Skeletal muscle cell (primary cell): ENCODE data around the gene TTC21A.

Source experiments
- DNase-seq: peaks from one replicate; pipeline ENCODE4 v3.0.0-alpha.2; 2010; ENCODE audit warnings: low read depth
- H3K4me3 ChIP-seq: 2 replicates; pipeline ENCODE4 v1.5.1; 2011; ENCODE audit warnings: low read depth, mild to moderate bottlenecking, control low read depth, low read length, moderate library complexity

TTC21A gene

GRCh38 chr3:39097716-39098472, 9.6 kb upstream of the TTC21A start:
- DNase-seq = no peak
- no peak overlapping the region for H3K4me3 ChIP-seq

DNA sequence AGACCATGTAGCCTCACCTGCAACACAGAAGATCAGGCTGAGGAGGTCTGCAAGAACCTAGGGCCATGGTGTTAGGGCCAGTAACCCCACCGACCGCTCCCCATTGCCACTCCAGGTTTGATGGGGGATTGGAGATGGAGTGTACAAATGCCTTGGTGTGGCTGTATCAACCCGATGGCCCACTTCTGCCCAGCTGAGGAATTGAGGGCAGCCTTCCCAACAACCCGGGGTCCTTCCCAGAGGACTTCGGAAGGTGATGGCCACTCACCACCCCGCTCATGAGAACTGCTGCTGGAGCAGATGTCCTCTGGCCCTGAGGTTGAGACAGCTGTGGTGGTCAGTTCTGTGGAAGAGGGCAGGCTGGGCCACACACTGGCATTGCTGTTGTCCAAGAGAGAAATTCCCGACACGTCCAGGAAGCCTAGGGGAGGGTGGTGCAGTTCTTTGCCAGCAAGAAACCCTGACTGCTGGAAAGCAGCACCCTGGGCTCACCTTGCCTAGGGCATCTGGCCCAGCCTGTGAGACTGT, 8.9 kb upstream of the TTC21A start:
- no peak overlapping the region for H3K4me3 ChIP-seq
- DNase-seq = no peak

DNA sequence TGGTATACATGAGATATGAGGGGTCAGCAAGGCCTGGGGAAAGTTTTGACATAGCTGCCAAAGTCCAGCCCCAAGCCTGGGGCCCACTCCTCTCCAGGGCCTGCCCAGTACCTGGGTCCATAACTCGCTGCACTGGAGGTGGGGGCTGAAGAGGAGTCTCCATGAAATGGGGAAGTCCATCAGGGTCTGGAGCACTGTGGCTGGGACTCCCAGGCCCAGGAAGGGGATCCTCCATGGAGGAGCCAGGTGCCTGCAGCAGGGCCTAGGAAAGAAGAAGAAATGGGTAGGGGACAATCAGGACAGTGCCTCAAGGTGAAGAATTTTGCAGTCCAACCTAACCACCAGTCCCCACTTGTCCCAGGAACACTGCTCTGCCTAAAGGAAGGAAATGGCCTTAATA, 8.2 kb upstream of the TTC21A start:
- no peak overlapping the region for H3K4me3 ChIP-seq
- DNase-seq = no peak

DNA sequence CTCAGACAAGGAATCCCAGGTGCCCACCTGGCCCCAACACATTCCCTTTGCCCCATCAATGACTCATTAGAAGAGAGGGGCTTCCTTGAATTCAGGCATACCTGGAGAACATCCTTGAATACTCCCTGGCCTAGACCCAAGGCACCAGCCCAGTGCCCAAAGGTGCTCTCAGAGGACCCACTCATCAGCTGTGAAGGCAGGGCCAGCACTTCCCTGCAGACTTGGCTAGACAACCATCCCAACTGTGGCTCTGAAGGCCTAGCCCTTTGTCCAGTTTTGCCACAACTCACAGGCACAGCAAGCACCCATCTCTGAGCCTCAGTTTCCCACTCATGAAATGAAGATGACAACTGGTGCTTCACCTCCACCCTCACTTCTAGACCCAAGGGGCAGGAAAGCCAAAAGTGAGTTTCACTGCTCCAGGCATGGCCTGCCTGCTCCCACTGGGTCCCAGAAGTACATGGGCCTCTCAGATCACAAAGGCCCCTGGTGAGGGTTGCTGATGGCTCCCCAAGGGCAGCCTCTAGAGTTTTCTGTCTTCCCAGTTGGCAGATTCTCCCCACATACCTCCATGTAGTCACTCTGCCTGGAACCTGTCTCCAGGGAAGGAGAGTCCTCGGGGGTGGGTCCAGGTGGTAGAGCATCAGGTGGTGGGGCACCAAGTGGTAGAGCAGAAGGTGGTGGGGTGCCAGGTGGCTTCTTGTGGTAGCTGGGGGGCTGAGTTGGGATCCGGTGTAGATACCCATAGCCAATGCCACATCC, 7.6 kb upstream of the TTC21A start:
- DNase-seq = no peak
- H3K4me3 ChIP-seq = no peak overlapping the region

GRCh38 chr3:39100500-39100886, 7.0 kb upstream of the TTC21A start:
- no peak for DNase-seq
- H3K4me3 ChIP-seq = no peak overlapping the region

- no peak overlapping the region for H3K4me3 ChIP-seq
- no peak for DNase-seq
These were observed 6.3 kb upstream of the TTC21A start for GRCh38 chr3:39101022-39101689.

DNA sequence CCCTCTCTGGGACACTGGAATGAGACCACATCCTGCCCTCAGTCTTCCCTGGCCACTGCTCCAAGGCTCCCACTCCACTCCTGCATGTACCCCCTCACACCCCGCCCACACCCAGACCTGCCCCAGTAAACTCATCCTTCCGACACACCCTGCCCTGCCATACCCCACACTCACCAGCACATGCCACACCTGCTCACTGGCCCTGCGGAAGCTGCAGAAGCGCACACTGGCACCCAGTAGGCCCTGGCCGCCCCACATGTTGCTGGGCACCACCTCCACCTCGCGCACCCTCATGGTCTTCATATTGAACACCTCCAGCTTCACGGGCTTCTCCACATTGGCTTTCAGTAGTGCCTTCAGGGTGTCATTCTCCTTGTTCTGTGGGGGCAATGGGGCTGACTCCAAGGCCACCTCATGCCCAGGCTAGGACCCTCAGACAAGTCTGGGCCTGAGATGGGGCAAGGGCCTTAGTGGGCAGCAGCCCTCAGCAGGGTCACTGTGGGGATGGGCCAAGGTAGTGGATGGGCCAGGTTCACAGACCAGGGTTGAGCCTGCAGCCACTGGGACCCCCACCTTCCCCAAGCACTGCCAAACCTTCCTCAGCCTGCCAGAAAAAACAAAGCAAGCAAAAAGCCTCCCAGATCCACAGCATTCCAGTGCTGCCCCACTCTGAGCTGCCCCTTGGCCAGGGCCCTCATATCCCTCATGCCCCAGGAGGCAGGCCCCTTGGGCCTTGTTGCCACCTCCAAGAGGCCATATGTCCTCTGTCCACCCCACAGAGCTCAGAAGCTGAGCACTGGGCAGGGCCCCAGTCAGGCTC, 4.8 kb upstream of the TTC21A start:
- no peak for DNase-seq
- no peak overlapping the region for H3K4me3 ChIP-seq

- H3K4me3 ChIP-seq = no peak overlapping the region
- DNase-seq = no peak
These were observed 4.2 kb upstream of the TTC21A start for GRCh38 chr3:39103324-39103693.

GRCh38 chr3:39103791-39104552, 3.5 kb upstream of the TTC21A start:
- H3K4me3 ChIP-seq = no peak overlapping the region
- no peak for DNase-seq

DNA sequence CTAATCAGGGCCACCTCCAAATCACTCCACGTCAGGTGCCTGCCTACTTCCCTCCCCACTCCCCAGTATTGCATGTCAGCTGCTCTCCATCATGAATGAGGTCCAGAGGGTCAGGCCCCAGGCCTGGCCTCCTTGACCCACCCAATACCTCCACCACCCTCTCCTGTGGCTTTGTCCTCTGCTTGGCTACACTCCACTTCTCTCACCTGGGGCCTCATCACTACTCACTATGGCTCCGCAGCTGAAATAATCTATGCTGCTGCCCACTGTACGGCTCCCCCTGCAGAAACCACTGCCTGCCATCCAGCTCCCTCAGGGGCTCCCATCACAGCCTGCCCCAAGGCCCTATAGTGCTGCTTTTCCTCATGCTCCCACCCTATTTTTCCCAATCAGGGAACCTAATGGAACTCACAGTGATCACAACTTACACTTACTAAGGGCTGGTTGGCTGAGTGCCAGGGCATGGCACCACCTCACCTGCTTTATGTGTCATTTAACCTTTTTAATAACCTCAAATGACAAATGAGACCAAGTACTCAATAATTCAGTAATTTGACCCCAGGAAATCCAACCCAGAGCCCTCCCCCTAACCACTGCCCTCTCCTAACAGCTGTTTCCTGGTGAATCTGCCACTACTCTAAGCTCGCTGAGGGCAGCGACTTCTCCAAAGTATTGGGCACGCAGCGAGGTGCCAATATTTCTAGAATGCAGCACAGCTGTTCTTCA, 2.4 kb upstream of the TTC21A start:
- no peak for DNase-seq
- H3K4me3 ChIP-seq = no peak overlapping the region

- DNase-seq = no peak
These were observed 1.8 kb upstream of the TTC21A start for GRCh38 chr3:39105687-39106063.

DNA sequence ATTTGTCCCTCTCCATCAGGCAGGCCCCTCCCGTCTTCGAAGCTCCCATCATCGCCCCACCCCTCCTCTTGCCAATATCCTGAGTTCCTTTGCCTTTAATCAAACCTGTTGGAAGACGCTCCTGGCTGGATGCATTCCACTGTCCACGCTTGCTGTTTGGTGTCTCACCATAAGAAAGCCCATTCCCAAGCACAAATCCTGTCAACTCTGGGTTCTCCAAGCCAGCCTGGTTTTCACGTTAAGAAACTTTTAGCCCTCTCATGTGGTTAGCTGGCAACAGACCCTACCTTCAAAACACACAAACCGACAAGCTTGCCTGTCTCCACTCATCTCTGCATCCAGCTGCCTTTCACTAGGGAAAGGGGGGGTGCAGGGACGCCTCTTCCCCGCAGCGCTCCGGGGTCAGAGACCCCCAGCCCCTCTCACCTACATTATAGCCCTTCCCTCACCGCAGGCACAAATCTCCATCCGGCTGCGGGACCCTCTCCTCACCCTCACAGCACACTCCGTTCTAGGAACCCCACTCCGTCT, 1.1 kb upstream of the TTC21A start:
- peak overlapping the region; percentile 80 for H3K4me3 ChIP-seq
- no peak for DNase-seq

More at GRCh38 chr3:39105687-39106063, 1.8 kb upstream of the TTC21A start:
- no peak overlapping the region for H3K4me3 ChIP-seq

GRCh38 chr3:39106851-39107387, 561 bp upstream of the TTC21A start:
- DNase-seq = no peak
- H3K4me3 ChIP-seq = peak overlapping the region; percentile 80

GRCh38 chr3:39108200-39108710, 775 bp downstream of the TTC21A start:
- no peak for DNase-seq
- peak overlapping the region; percentile 80 for H3K4me3 ChIP-seq

- no peak for DNase-seq
- no peak overlapping the region for H3K4me3 ChIP-seq
These were observed 1.6 kb downstream of the TTC21A start for GRCh38 chr3:39109086-39109485.

DNA sequence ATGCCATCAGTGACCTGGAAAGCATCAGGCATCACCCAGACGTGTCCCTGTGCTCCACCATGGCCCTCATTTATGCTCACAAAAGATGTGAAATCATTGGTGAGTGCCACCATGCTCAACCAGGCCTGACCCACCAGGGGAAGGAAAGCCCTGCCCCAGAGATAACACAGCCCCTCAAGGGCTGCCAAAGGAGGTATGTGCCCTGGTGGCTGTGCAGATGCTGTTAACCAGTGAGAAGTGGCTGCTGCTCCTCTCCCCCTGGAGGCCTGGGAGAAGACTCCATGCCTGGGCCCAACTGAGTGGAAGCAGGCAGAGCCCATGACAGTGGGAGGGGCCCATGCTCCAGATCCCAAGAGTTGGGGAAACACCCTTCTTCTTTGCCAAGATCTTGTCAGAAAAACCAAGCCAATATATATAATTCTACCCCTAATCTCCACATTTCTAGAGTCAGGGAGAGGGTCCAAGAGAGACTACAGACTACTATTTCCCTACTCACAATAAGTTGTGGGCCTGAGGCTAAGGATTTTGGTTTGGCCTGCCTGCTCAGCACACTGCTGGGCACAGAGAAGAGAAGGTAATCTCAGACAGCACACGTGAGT, 2.7 kb downstream of the TTC21A start:
- no peak for DNase-seq
- no peak overlapping the region for H3K4me3 ChIP-seq

DNA sequence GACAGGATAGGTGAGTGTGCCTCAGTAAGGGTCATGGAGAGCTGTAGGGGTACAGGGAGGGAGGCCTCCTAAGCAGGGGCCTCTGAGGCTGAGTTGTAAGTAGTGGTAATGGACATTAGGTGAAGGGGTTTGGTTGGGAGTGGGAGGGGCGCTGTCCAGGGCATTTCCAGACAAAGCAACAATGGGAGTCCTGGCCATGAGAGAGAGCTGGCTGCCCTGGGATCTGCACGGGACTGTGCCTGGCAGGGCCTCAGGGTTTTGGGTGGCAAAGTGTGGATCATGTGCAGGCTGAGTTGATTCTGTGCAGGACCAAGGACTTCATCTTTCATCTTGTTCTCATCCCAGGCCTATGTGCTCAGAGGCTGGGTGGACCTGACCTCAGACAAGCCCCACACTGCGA, 4.6 kb downstream of the TTC21A start:
- H3K4me3 ChIP-seq = no peak overlapping the region
- DNase-seq = no peak
